ENCODE measurements around the gene PCDHGB4.
"Not testable (repeated sequence)": the region's sequence is repeated elsewhere in the genome, so short reads cannot be mapped to it uniquely, and the experiment has no call there.

PCDHGB4 gene

DNA sequence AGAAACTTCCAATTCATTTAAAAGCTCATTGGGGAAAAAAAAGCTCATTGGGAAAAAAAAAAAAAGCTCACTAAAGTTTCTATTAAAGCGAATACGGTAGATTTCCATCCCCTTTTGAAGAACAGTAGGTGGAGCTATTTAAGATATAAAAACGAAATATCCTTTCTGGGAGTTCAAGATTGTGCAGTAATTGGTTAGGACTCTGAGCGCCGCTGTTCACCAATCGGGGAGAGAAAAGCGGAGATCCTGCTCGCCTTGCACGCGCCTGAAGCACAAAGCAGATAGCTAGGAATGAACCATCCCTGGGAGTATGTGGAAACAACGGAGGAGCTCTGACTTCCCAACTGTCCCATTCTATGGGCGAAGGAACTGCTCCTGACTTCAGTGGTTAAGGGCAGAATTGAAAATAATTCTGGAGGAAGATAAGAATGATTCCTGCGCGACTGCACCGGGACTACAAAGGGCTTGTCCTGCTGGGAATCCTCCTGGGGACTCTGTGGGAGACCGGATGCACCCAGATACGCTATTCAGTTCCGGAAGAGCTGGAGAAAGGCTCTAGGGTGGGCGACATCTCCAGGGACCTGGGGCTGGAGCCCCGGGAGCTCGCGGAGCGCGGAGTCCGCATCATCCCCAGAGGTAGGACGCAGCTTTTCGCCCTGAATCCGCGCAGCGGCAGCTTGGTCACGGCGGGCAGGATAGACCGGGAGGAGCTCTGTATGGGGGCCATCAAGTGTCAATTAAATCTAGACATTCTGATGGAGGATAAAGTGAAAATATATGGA is 43.0 kb downstream of the PCDHGB4 start, which contains the start of gene PCDHGA12:
Gene PCDHGA12 (plus strand): TSS at position 176 of the 782 bp plus-strand sequence. CDS start 253 bp downstream, at position 429.
- peak; percentile 78 to 80 for DNase-seq

DNA sequence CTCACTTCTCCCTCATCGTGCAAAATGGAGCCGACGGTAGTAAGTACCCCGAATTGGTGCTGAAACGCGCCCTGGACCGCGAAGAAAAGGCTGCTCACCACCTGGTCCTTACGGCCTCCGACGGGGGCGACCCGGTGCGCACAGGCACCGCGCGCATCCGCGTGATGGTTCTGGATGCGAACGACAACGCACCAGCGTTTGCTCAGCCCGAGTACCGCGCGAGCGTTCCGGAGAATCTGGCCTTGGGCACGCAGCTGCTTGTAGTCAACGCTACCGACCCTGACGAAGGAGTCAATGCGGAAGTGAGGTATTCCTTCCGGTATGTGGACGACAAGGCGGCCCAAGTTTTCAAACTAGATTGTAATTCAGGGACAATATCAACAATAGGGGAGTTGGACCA is 43.8 kb downstream of the PCDHGB4 start:
- peak in 1 of 2 donors; percentile 20 for DNase-seq

DNA sequence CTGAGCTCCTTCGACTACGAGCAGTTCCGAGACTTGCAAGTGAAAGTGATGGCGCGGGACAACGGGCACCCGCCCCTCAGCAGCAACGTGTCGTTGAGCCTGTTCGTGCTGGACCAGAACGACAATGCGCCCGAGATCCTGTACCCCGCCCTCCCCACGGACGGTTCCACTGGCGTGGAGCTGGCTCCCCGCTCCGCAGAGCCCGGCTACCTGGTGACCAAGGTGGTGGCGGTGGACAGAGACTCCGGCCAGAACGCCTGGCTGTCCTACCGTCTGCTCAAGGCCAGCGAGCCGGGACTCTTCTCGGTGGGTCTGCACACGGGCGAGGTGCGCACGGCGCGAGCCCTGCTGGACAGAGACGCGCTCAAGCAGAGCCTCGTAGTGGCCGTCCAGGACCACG is 44.8 kb downstream of the PCDHGB4 start:
- DNase-seq: not testable (repeated sequence)

DNA sequence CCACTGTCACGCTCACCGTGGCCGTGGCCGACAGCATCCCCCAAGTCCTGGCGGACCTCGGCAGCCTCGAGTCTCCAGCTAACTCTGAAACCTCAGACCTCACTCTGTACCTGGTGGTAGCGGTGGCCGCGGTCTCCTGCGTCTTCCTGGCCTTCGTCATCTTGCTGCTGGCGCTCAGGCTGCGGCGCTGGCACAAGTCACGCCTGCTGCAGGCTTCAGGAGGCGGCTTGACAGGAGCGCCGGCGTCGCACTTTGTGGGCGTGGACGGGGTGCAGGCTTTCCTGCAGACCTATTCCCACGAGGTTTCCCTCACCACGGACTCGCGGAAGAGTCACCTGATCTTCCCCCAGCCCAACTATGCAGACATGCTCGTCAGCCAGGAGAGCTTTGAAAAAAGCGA is 45.2 kb downstream of the PCDHGB4 start:
- not testable (repeated sequence) for DNase-seq

DNA sequence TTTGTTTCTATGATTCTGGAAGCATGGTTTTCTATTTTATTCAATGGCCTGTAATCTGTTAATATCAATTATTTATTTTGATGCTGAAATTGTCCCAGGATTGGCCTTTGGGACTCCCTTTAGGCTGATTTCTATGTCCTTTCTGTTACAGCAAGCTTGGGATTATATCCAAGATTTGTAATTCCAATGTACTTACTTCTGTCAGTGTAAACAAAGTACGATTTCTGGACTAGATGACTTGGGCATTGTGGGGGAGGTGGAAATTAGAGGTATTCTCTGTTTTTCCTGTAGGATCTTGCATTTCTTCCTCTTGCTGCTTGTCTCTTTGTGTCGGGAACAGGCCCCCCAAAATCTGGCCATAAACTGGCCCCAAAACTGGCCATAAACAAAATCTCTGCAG is 46.5 kb downstream of the PCDHGB4 start:
- no peak for DNase-seq

DNA sequence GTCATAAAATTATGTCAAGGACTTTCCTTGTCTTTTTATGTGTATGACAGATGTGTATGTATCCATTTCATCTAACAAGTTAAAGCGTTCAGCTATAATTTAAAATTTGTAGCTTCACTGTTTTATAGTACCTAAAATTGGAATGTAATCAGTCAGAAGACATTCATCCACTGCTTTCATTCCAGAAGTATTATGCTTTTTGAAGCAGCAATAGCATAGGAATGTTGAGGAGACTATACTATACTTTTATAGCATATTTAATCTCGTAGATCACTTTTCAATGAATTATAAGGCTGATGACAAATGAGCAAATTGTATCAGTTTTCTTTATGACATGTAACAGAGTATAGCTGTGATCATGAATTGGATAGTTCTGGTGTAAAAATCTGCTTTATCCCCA is 49.7 kb downstream of the PCDHGB4 start:
- DNase-seq: no peak

DNA sequence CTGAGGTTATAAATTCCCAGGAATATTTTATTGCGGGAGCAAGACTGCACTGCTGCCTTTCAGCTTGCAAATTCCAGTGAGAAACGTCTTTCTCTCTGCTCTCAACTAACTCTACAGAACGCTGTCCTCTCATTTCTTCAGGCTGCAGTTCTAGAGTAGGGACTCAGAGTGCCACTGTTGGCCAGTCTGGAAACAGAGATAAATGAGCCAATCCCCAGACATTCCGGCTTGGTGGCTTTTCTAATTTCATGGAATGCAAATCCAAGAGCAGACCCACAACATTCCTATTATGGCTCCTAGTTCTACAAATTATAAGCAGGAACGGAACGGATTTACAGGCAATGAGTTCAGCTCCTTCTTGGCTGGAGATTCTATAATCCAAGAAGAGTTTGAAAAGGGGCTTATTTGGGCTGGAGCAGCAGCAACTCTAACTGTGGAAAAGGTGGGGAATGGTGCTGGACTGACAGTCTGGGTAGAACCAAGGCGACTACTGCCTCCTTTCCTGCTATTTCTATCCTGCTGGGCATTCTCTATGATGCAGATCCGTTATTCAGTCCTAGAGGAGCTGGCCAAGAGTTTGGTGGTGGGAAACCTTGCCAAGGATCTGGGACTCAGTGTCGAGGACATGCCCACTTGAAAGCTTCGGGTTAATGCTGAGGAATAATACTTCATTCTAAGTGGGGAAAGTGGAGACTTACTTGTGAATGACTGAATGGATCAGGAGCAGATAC is 52.1 kb downstream of the PCDHGB4 start:
- DNase-seq: no peak

Measured in inflammatory macrophage (primary cell).